NT2/D1 (cell line): ENCODE data around the gene TTLL4.

ENCODE experiments used
- DNase-seq: peaks from one replicate; pipeline ENCODE4 v3.0.0-alpha.2; 2011; ENCODE audit warnings: low read depth, low spot score
- H3K27me3 ChIP-seq: 2 replicates; pipeline ENCODE4 v1.6.0; 2011; ENCODE audit warnings: mild to moderate bottlenecking; ENCODE audit not compliant: insufficient read length, insufficient read depth
- H3K36me3 ChIP-seq: 2 replicates; pipeline ENCODE4 v1.6.1; 2011; ENCODE audit warnings: mild to moderate bottlenecking, low read length, mixed read lengths; ENCODE audit not compliant: insufficient read depth, insufficient read length
- H3K4me1 ChIP-seq: 2 replicates; pipeline ENCODE4 v1.5.1; 2011; ENCODE audit not compliant: insufficient read depth, insufficient read length
- H3K4me3 ChIP-seq: 2 replicates; pipeline ENCODE4 v1.5.1; 2011; ENCODE audit warnings: low read depth; ENCODE audit not compliant: insufficient read length
- H3K9ac ChIP-seq: 2 replicates; pipeline ENCODE4 v1.6.0; 2011; ENCODE audit warnings: low read depth; ENCODE audit not compliant: insufficient read length
- H3K9me3 ChIP-seq: 2 replicates; pipeline ENCODE4 v1.5.1; 2011; ENCODE audit warnings: mild to moderate bottlenecking, low read length; ENCODE audit not compliant: insufficient read depth
- SUZ12 ChIP-seq: IDR thresholded peaks from 2 replicates; pipeline ENCODE4 v1.6.1; 2011; ENCODE audit not compliant: insufficient read length, insufficient read depth; ENCODE audit errors: extremely low read depth
- YY1 ChIP-seq: IDR thresholded peaks from 2 replicates; pipeline ENCODE4 v1.6.1; 2011; ENCODE audit not compliant: insufficient read length, insufficient read depth
- ZNF274 ChIP-seq: IDR thresholded peaks from 2 replicates; pipeline ENCODE4 v1.6.1; 2011; ENCODE audit warnings: mild to moderate bottlenecking, low read depth, low read length

TTLL4 gene

DNA sequence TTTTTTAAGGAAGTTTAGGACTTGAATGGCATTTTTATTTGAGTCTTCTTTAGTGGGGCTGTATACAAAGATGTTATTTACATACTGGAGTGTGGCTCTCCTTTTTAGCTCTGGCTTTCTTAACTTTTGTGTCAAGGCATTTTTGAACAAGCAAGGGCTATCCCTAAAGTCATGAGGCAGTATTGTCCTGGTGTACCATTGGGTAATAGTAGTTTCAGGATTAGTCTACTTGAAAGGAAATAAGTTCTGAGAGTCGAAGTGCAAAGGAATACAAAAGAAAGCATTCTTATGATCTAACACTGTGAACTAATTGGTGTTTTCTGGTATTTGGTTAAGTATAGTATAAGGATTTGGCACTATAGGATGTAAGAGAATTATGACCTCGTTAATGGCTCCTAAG, 69.4 kb downstream of the TTLL4 start:
- Histone ChIP-seq H3K27me3 (peaks cover 38% of the 10 kb centered on the region), H3K9me3 (peaks cover 29% of the 10 kb centered on the region), H3K36me3 (no peaks in the 10 kb centered on the region), H3K9ac (no peak overlapping the region), H3K4me1 (no peaks in the 10 kb centered on the region), H3K4me3 (no peak overlapping the region)
- TF ChIP-seq YY1 (no peak), SUZ12 (no peak), ZNF274 (no peak)
- DNase-seq: no peak

DNA sequence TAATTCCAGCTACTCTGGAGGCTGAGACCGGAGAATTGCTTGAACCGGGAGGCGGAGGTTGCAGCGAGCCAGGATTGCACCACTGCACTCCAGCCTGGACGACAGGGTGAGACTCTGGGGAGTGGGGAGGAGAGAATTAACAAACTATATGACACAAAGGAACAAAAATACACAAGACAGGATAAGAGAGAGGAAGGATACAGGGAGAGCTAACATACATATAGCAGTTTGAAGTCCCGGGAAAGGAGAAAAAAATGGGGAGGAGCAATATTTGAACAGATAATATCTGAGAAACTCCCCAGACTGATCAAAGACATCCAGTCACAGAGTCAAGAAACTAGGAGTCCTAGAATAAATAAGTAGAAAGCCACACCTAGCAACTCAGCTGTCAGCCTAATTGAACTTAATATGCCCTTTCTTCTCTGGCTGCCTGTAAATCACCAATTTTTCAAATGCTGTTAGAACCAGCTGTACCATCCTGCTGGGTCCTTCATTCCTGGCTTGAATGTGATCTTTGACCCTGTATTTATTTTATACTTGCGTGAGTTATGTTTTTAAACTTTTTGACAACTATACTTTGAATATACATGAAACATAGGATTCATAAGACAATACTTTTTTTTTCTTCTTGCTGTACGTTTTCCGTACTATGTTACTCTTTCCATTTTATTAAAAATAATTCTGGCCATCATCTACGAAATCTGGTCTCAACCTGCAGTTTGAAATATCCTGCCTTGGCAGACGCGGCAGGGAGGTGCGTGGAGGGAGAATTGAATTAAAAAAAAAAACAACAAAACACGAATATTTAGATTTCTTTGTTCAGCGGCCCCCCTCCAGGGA, 70.4 kb downstream of the TTLL4 start:
- H3K9me3 ChIP-seq: peaks cover 20% of the 10 kb centered on the region
- peak overlapping the region; percentile 95 for H3K9ac ChIP-seq
- H3K27me3 ChIP-seq: peaks cover 38% of the 10 kb centered on the region
- no peaks in the 10 kb centered on the region for H3K4me1 ChIP-seq
- no peak for TF ChIP-seq YY1
- no peak for TF ChIP-seq ZNF274
- no peak for TF ChIP-seq SUZ12
- DNase-seq: no peak
- no peaks in the 10 kb centered on the region for H3K36me3 ChIP-seq
- peak overlapping the region; percentile 70 for H3K4me3 ChIP-seq

DNA sequence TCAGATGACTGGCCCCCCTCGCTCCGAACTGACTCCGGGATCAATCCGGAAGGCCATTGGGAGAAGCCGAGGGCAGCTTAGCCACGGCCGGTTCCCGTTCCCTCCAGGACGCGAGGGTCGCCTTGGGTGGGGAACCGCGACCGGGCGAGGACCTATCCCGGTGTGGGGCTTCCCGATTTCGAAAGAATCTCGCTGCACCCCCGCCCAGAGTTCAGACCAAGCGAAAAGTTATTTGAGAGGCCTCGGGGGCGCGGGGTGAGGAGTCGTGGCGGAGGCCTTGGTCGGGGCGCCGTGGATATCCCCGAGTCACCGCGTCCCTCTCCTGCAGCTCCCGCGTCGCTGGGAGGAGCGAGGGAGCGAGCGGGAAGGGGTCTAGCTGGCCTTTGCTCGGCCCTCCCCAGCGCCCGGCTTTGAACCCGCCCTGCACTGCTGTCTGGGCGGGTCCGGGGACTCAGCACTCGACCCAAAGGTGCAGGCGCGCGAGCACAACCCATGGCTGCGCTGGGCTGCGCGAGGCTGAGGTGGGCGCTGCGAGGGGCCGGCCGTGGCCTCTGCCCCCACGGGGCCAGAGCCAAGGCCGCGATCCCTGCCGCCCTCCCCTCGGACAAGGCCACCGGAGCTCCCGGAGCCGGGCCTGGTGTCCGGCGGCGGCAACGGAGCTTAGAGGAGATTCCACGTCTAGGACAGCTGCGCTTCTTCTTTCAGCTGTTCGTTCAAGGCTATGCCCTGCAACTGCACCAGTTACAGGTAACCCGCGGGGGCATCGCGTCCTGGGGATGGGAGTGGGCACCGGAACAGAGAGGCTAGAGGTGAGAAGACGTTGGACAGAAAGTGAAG, 71.3 kb downstream of the TTLL4 start, which contains the start of gene CYP27A1:
Gene CYP27A1, plus strand, starts transcription at position 457 of the 837 bp plus-strand sequence. Its CDS starts 36 bp downstream, at position 493.
- TF ChIP-seq SUZ12 (no peak), ZNF274 (no peak), YY1 (no peak)
- Histone ChIP-seq H3K27me3 (peaks cover 38% of the 10 kb centered on the region), H3K4me1 (no peaks in the 10 kb centered on the region), H3K4me3 (peak within 1 kb of the TSS; percentile 70), H3K9me3 (peaks cover 12% of the 10 kb centered on the region; the same call in 1 of the 2 replicates), H3K9ac (peak within 1 kb of the TSS; percentile 95), H3K36me3 (no peaks in the 10 kb centered on the region)
- DNase-seq: peak; percentile 23

DNA sequence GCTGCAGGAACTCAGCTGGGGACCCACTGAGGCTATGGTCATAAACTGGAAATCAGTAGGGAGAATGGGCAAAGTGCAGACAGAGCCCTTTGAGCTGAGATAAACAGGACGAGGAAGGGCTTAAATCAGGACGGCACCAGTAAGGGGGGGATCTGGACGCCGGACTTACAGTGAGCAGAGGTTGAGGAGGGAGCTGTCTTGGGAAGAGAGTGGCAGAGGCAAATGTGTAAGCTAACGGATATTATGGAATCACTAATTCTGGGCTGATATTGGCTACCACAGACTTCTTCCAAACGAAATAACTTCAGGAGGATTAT, 71.9 kb downstream of the TTLL4 start:
- H3K9me3 ChIP-seq: peaks cover 6% of the 10 kb centered on the region; the same call in 1 of the 2 replicates
- TF ChIP-seq SUZ12 (no peak), ZNF274 (no peak), YY1 (no peak)
- DNase-seq: no peak
- H3K4me1 ChIP-seq: no peaks in the 10 kb centered on the region
- H3K27me3 ChIP-seq: peaks cover 38% of the 10 kb centered on the region
- H3K4me3 ChIP-seq: peak overlapping the region; percentile 70
- H3K36me3 ChIP-seq: no peaks in the 10 kb centered on the region
- peak overlapping the region; percentile 95 for H3K9ac ChIP-seq

DNA sequence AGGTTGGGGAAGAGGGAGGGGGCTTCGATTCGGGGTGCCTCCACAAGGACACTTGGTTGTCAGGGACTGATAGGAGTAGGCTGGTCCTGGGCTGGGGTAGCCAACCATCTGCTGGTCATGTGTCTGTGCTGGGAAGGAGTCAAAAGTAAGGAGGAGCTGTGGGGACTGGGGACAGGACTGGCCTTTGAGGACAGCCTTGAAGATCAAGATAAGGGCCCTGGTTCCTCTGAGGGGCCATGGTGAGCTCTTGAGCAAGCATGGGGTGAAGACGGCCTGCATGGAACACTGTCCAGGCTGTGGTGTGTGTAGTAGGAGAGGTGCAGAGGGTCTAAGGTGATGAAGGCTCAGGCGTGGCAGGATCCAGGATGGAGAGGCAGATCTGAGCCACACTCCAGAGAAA, 73.1 kb downstream of the TTLL4 start:
- Histone ChIP-seq H3K36me3 (no peaks in the 10 kb centered on the region), H3K4me1 (no peaks in the 10 kb centered on the region), H3K9ac (no peak overlapping the region), H3K27me3 (peaks cover 38% of the 10 kb centered on the region), H3K9me3 (no peaks in the 10 kb centered on the region), H3K4me3 (no peak overlapping the region)
- TF ChIP-seq SUZ12: no peak
- DNase-seq: no peak

DNA sequence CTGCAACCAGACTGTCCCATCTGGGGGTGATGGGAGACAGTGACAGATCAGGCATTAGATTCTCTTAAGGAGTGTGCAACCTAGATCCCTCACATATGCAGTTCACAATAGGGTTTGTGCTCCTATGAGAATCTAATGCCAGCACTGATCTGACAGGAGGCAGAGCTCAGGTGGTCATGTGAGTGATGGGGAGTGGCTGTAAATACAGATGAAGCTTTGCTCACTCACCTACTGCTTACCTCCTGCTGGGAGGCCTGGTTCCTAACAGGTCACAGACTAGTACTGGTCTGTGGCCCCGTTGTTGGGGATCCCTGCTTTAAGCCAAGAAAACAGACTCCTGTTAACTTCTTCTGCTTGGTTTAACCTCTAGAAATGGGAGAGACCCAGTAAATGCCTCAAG, 74.5 kb downstream of the TTLL4 start:
- Histone ChIP-seq H3K4me1 (no peaks in the 10 kb centered on the region), H3K9me3 (no peaks in the 10 kb centered on the region), H3K27me3 (peaks cover 38% of the 10 kb centered on the region), H3K4me3 (no peak overlapping the region), H3K9ac (no peak overlapping the region), H3K36me3 (no peaks in the 10 kb centered on the region)
- TF ChIP-seq ZNF274: no peak
- TF ChIP-seq SUZ12: no peak
- no peak for TF ChIP-seq YY1
- no peak for DNase-seq

DNA sequence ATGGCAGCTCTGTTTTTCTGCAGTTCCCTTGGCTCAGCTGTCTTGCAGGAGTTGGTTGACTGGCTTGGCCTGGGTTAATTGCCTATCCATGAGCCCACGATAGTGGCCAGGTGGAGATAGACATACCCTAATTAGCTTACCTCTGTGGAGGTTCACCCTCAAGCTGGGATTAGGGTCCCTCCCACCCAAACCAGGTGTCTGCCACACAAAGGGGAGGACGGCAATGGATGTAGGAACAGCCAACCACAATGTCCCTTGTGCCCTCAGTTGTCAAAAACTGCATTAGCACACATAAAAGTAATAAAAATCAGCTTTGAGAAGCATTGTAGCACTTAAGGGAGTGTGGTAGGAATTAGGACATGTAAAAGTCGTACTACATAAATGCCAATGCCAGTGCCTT, 75.5 kb downstream of the TTLL4 start:
- DNase-seq: no peak
- no peak for TF ChIP-seq YY1
- TF ChIP-seq SUZ12: no peak
- TF ChIP-seq ZNF274: no peak
- no peak overlapping the region for H3K4me3 ChIP-seq
- no peaks in the 10 kb centered on the region for H3K4me1 ChIP-seq
- peaks cover 33% of the 10 kb centered on the region for H3K27me3 ChIP-seq
- no peak overlapping the region for H3K9ac ChIP-seq
- no peaks in the 10 kb centered on the region for H3K9me3 ChIP-seq
- H3K36me3 ChIP-seq: no peaks in the 10 kb centered on the region
